HG02973 (cell line): ENCODE data around the gene ATP5ME.
"Not testable (repeated sequence)": the region's sequence is repeated elsewhere in the genome, so short reads cannot be mapped to it uniquely, and the experiment has no call there.

Experiments
- ATAC-seq: cut with Tn5 transposase; IDR thresholded peaks from one replicate; pipeline ENCODE4 v1.9.1; 2021; ENCODE audit warnings: moderate library complexity; ENCODE audit not compliant: unreplicated experiment

The ATP5ME gene

GRCh38 chr4:657338-657833 is 16.7 kb downstream of the ATP5ME start:
- no peak for ATAC-seq

- no peak for ATAC-seq
Observed at GRCh38 chr4:656436-657337, 17.4 kb downstream of the ATP5ME start.

- no peak for ATAC-seq
Observed at GRCh38 chr4:655464-656151, 18.5 kb downstream of the ATP5ME start.

GRCh38 chr4:654871-655463 is 19.1 kb downstream of the ATP5ME start:
- ATAC-seq: no peak

- ATAC-seq: no peak
Observed at GRCh38 chr4:654503-654845, 19.6 kb downstream of the ATP5ME start.

GRCh38 chr4:653831-654502 is 20.1 kb downstream of the ATP5ME start:
- ATAC-seq: no peak

GRCh38 chr4:653080-653821 is 20.8 kb downstream of the ATP5ME start:
- no peak for ATAC-seq

GRCh38 chr4:651884-652642 is 22.0 kb downstream of the ATP5ME start:
- no peak for ATAC-seq

GRCh38 chr4:650951-651883 is 22.9 kb downstream of the ATP5ME start:
- ATAC-seq: no peak

GRCh38 chr4:650461-650860 is 23.6 kb downstream of the ATP5ME start:
- no peak for ATAC-seq

GRCh38 chr4:649751-650310 is 24.2 kb downstream of the ATP5ME start:
- no peak for ATAC-seq

- no peak for ATAC-seq
Observed at GRCh38 chr4:649293-649625, 24.8 kb downstream of the ATP5ME start.

- no peak for ATAC-seq
Observed at GRCh38 chr4:648579-649292, 25.3 kb downstream of the ATP5ME start.

GRCh38 chr4:647481-647880 is 26.6 kb downstream of the ATP5ME start:
- no peak for ATAC-seq

- no peak for ATAC-seq
Observed at GRCh38 chr4:646460-646859, 27.6 kb downstream of the ATP5ME start.

- not testable (repeated sequence) for ATAC-seq
Observed at GRCh38 chr4:642366-642765, 31.7 kb downstream of the ATP5ME start.

- no peak for ATAC-seq
Observed at GRCh38 chr4:637536-638280, 36.4 kb downstream of the ATP5ME start.
